ENCODE results near the gene SCYGR8. TPM values are rescaled to one million over a fixed set of nuclear protein-coding genes. Genes with fewer than 3 reads are reported as not detected.

SCYGR8 gene
- total and polyA plus RNA-seq, 7 experiments from 2014 or later = not detected

DNA sequence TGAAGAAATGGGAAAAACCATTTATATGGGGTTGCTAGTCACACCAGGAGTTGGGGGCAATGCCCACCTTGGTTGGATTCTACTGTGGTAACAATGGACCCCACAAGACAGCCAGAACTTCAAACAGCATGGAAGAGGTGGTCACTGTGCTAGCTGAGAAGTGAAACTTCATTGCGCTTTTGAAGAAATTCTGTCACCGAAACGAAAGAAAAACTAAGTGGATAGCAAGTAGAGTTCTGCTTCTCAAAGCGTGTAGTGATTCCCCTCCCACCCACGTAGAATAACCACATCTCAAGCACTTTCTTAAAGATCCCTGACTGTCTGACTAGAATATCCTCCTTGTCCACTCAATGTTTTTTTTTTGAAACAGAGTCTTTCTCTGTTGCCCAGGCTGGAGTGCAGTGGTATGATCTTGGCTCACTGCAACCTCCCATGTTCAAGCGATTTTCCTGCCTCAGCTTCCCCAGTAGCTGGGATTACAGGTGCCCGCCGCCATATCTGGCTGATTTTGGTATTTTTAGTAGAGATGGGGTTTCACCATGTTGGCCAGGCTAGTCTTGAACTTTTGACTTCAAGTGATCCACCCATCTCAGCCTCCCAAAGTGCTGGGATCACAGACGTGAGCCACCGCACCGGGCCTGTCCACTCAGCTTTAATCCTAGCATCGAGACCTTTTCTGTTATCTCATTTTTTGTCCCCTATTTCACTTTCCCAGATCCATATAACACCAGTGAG, 37.9 kb downstream of the SCYGR8 start:
- peak in 2 of 9 donors; percentile 8 to 13 for DNase-seq
- POLR2A ChIA-PET = no interaction called here
- H3K27me3 ChIP-seq (ENCODE audit: control insufficient read depth in 2 of 2, insufficient read depth in 2 of 2, low read length in 2 of 2) = no peaks in the 10 kb centered on the region
- H3K4me1 ChIP-seq (ENCODE audit: control insufficient read depth in 2 of 2, insufficient read depth in 2 of 2, low read length in 2 of 2) = no peaks in the 10 kb centered on the region
- H3K9me3 ChIP-seq (ENCODE audit: control insufficient read depth in 2 of 3, low read length in 3 of 3) = no peaks in the 10 kb centered on the region
- intact Hi-C loops (cut with micrococcal nuclease) = loop anchor here in 1 of 2 donors (1.0 kb wide), 1 partner anchor 22 kb away; no protein-coding TSS in a partner anchor
- ATAC-seq = peak; percentile 69
- Mint-ChIP-seq H3K4me3 (peak overlapping the region; percentile 53 to 84 (median 72)), H3K27ac (peak overlapping the region in 6 of 9 donors; percentile 7 to 81 (median 48)), H3K27me3 (peaks cover 0 to 27% (median 6%) of the 10 kb centered on the region in 5 donors), H3K36me3 (no peaks in the 10 kb centered on the region), H3K9me3 (peaks cover 0 to 3% (median 0%) of the 10 kb centered on the region in 11 donors), H3K4me1 (peaks cover 0 to 14% (median 3%) of the 10 kb centered on the region in 7 donors)
- H3K27ac ChIP-seq (ENCODE audit: low read depth, low read length) = no peak overlapping the region
- CTCF ChIA-PET = no interaction called here
- H3K36me3 ChIP-seq (ENCODE audit: control insufficient read depth in 2 of 3, insufficient read depth in 3 of 3, low read length in 3 of 3) = no peaks in the 10 kb centered on the region
- no peak overlapping the region for H3K4me3 ChIP-seq (ENCODE audit: low read length)

DNA sequence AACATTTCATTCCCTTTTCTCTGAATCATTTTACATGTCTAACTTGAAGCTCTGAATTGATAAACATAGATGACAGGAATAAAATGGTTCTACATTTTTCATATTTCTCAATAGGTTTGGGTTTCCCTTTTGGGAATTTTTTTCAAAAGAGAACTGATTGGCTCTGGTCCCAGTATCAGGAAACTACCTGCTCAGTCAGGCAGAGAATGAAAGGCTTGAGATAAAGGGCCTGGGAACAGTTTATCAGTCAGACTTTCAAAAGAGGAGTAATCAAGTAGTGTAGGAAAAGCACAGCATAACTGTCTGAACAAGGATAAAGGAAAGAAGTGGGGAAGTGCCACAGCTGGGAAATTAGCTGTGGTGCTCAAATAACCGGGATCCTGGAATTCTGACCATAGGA, 39.6 kb downstream of the SCYGR8 start:
- DNase-seq (no peak), ATAC-seq (no peak)
- H3K4me1 ChIP-seq (ENCODE audit: control insufficient read depth in 2 of 2, insufficient read depth in 2 of 2, low read length in 2 of 2) = no peaks in the 10 kb centered on the region
- CTCF ChIA-PET = no interaction called here
- Mint-ChIP-seq H3K27ac (no peak overlapping the region), H3K9me3 (peaks cover 0 to 5% (median 0%) of the 10 kb centered on the region in 11 donors), H3K4me3 (no peak overlapping the region), H3K4me1 (peaks cover 0 to 14% (median 3%) of the 10 kb centered on the region in 7 donors), H3K27me3 (peaks cover 0 to 28% (median 6%) of the 10 kb centered on the region in 5 donors), H3K36me3 (no peaks in the 10 kb centered on the region)
- POLR2A ChIA-PET = no interaction called here
- no peak overlapping the region for H3K4me3 ChIP-seq (ENCODE audit: low read length)
- no peaks in the 10 kb centered on the region for H3K27me3 ChIP-seq (ENCODE audit: control insufficient read depth in 2 of 2, insufficient read depth in 2 of 2, low read length in 2 of 2)
- intact Hi-C loops (cut with micrococcal nuclease) = no loop called here
- no peaks in the 10 kb centered on the region for H3K9me3 ChIP-seq (ENCODE audit: control insufficient read depth in 2 of 3, low read length in 3 of 3)
- H3K36me3 ChIP-seq (ENCODE audit: control insufficient read depth in 2 of 3, insufficient read depth in 3 of 3, low read length in 3 of 3) = no peaks in the 10 kb centered on the region
- H3K27ac ChIP-seq (ENCODE audit: low read depth, low read length) = no peak overlapping the region

GRCh38 chr2:227788561-227789018, 42.9 kb downstream of the SCYGR8 start:
- POLR2A ChIA-PET = no interaction called here
- intact Hi-C loops (cut with micrococcal nuclease) = no loop called here

DNA sequence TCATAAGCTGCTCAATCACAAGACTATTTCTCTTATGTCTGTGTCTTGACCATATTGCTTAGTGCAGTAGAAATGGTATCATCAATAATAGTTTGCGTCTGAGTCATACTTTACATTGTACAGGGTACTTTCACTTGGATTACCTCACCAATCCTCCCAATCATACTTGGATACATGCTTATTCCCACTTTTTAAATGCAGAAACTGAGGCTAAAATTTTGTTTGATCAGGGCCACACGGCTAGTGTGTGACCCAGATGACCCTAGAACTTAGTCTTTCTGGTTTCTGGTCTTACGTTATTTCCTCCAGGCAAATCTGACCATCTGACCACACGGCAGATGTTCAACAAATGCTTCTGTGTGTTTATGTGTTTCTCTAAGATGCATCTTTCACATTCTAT, 44.1 kb downstream of the SCYGR8 start:
- intact Hi-C loops (cut with micrococcal nuclease) = no loop called here
- H3K9me3 Mint-ChIP-seq = peaks cover 0 to 6% (median 1%) of the 10 kb centered on the region in 11 donors
- no peaks in the 10 kb centered on the region for H3K4me1 ChIP-seq (ENCODE audit: control insufficient read depth in 2 of 2, insufficient read depth in 2 of 2, low read length in 2 of 2)
- CTCF ChIA-PET = no interaction called here
- ATAC-seq = no peak
- no peaks in the 10 kb centered on the region for H3K9me3 ChIP-seq (ENCODE audit: control insufficient read depth in 2 of 3, low read length in 3 of 3)
- H3K27ac ChIP-seq (ENCODE audit: low read depth, low read length) = no peak overlapping the region
- no peak overlapping the region for H3K4me3 Mint-ChIP-seq
- H3K27ac Mint-ChIP-seq = no peak overlapping the region
- peaks cover 0 to 3% (median 0%) of the 10 kb centered on the region in 7 donors for H3K4me1 Mint-ChIP-seq
- peaks cover 0 to 17% (median 10%) of the 10 kb centered on the region in 5 donors for H3K27me3 Mint-ChIP-seq
- H3K4me3 ChIP-seq (ENCODE audit: low read length) = no peak overlapping the region
- no peaks in the 10 kb centered on the region for H3K27me3 ChIP-seq (ENCODE audit: control insufficient read depth in 2 of 2, insufficient read depth in 2 of 2, low read length in 2 of 2)
- H3K36me3 Mint-ChIP-seq = no peaks in the 10 kb centered on the region
- H3K36me3 ChIP-seq (ENCODE audit: control insufficient read depth in 2 of 3, insufficient read depth in 3 of 3, low read length in 3 of 3) = no peaks in the 10 kb centered on the region
- POLR2A ChIA-PET = no interaction called here
- DNase-seq = no peak

More at GRCh38 chr2:227788561-227789018, 42.9 kb downstream of the SCYGR8 start:
- Mint-ChIP-seq H3K4me3 (no peak overlapping the region), H3K27me3 (peaks cover 0 to 22% (median 10%) of the 10 kb centered on the region in 5 donors), H3K27ac (no peak overlapping the region), H3K9me3 (peaks cover 0 to 6% (median 1%) of the 10 kb centered on the region in 11 donors), H3K36me3 (no peaks in the 10 kb centered on the region), H3K4me1 (peaks cover 0 to 7% (median 0%) of the 10 kb centered on the region in 7 donors)
- Histone ChIP-seq H3K27ac (ENCODE audit: low read depth, low read length) (no peak overlapping the region), H3K27me3 (ENCODE audit: control insufficient read depth in 2 of 2, insufficient read depth in 2 of 2, low read length in 2 of 2) (no peaks in the 10 kb centered on the region), H3K4me3 (ENCODE audit: low read length) (no peak overlapping the region), H3K36me3 (ENCODE audit: control insufficient read depth in 2 of 3, insufficient read depth in 3 of 3, low read length in 3 of 3) (no peaks in the 10 kb centered on the region), H3K9me3 (ENCODE audit: control insufficient read depth in 2 of 3, low read length in 3 of 3) (no peaks in the 10 kb centered on the region), H3K4me1 (ENCODE audit: control insufficient read depth in 2 of 2, insufficient read depth in 2 of 2, low read length in 2 of 2) (no peaks in the 10 kb centered on the region)
- DNase-seq (no peak), ATAC-seq (no peak)
- CTCF ChIA-PET = no interaction called here

DNA sequence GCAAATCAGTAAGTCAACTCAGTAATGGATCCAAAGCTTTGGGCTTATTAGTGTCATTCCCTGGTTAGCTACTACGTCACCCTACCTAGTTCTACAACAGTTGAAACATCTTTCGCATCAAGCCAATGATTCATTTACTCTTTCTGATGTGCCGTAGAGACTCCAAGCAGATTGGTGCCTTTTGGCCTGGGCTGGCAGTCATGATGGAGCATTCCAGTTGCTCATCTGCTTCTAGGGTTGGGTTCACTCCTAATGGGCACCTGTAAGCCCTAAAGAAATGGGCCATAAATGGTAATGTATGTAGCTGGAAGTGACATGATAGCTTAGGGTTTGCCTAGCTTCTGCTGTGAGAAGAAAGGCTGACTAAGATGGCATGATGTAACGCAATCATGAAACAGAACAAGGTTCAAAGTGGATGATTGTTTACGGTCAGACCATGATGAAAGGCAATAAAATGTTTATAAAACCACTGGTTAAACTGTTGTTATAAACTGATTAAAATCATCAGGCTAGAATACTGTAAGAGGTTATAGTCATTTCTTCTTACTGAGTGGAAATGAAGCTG, 47.5 kb downstream of the SCYGR8 start:
- H3K27ac ChIP-seq (ENCODE audit: low read depth, low read length) = no peak overlapping the region
- Mint-ChIP-seq H3K9me3 (peaks cover 0 to 6% (median 1%) of the 10 kb centered on the region in 11 donors), H3K4me1 (peaks cover 0 to 3% (median 0%) of the 10 kb centered on the region in 7 donors), H3K27ac (no peak overlapping the region), H3K36me3 (no peaks in the 10 kb centered on the region), H3K4me3 (no peak overlapping the region), H3K27me3 (peaks cover 0 to 13% (median 5%) of the 10 kb centered on the region in 5 donors)
- POLR2A ChIA-PET = no interaction called here
- no peak overlapping the region for H3K4me3 ChIP-seq (ENCODE audit: low read length)
- H3K4me1 ChIP-seq (ENCODE audit: control insufficient read depth in 2 of 2, insufficient read depth in 2 of 2, low read length in 2 of 2) = no peaks in the 10 kb centered on the region
- CTCF ChIA-PET = no interaction called here
- H3K9me3 ChIP-seq (ENCODE audit: control insufficient read depth in 2 of 3, low read length in 3 of 3) = no peaks in the 10 kb centered on the region
- ATAC-seq (no peak), DNase-seq (no peak)
- intact Hi-C loops (cut with micrococcal nuclease) = no loop called here
- H3K36me3 ChIP-seq (ENCODE audit: control insufficient read depth in 2 of 3, insufficient read depth in 3 of 3, low read length in 3 of 3) = no peaks in the 10 kb centered on the region
- H3K27me3 ChIP-seq (ENCODE audit: control insufficient read depth in 2 of 2, insufficient read depth in 2 of 2, low read length in 2 of 2) = no peaks in the 10 kb centered on the region

Other genes with a start within 250 kb of the SCYGR8 start
- gene SCYGR2, start 147.0 kb upstream of the SCYGR8 start, total RNA-seq = not detected
- gene SCYGR2, start 147.0 kb upstream of the SCYGR8 start, polyA plus RNA-seq = not detected
- gene SCYGR3, start 131.1 kb upstream of the SCYGR8 start, total RNA-seq = not detected
- not detected for gene SCYGR3, start 131.1 kb upstream of the SCYGR8 start, polyA plus RNA-seq
- not detected for gene SCYGR4, start 128.4 kb upstream of the SCYGR8 start, total RNA-seq
- gene SCYGR4, start 128.4 kb upstream of the SCYGR8 start, polyA plus RNA-seq = not detected
- not detected for gene SCYGR5, start 79.1 kb upstream of the SCYGR8 start, total RNA-seq
- gene SCYGR5, start 79.1 kb upstream of the SCYGR8 start, polyA plus RNA-seq = not detected
- gene SLC19A3, start 27.9 kb upstream of the SCYGR8 start, total RNA-seq = not detected
- not detected for gene SLC19A3, start 27.9 kb upstream of the SCYGR8 start, polyA plus RNA-seq
- not detected for gene SCYGR6, start 21.1 kb upstream of the SCYGR8 start, total RNA-seq
- gene SCYGR6, start 21.1 kb upstream of the SCYGR8 start, polyA plus RNA-seq = not detected
- gene SCYGR7, start 17.6 kb upstream of the SCYGR8 start, total RNA-seq = not detected
- gene SCYGR7, start 17.6 kb upstream of the SCYGR8 start, polyA plus RNA-seq = not detected
- 1 to 10 TPM in 2 of 5 experiments, under 1 TPM in 1, not detected in 2; 0.36 to 1.9 (median 1.4) TPM for gene CCL20, start 67.9 kb downstream of the SCYGR8 start, total RNA-seq
- gene CCL20, start 67.9 kb downstream of the SCYGR8 start, polyA plus RNA-seq = not detected
- not detected for gene DAW1, start 125.7 kb downstream of the SCYGR8 start, total RNA-seq
- gene DAW1, start 125.7 kb downstream of the SCYGR8 start, polyA plus RNA-seq = not detected